ENCODE data around the gene PHF20. TPM values are rescaled to one million over a fixed set of nuclear protein-coding genes. Genes with fewer than 3 reads are reported as not detected.

PHF20 gene
- total RNA-seq, 4 donors from 2014 or later, result 30.5 to 53.3 (median 33.4) TPM

- intact Hi-C loops (cut with DNase I; ENCODE audit: low total_unique reads), result loop anchor here (1.0 kb wide), 1 partner anchor 40 kb away; no protein-coding TSS in a partner anchor
- H3K4me3 ChIP-seq (ENCODE audit: low read depth, poor library complexity, severe bottlenecking), result no peak overlapping the region
- DNase-seq (ENCODE audit: low spot score in 2 of 2), result no peak
- 80 to 96% methylated on average over 4 of the region's 4 CpGs for WGBS, 2 donors
- TF ChIP-seq POLR2A (IDR thresholded peaks at IDR 0.05) (no peak), CTCF (IDR thresholded peaks at IDR 0.05) (no peak)
These were observed 130.1 kb downstream of the PHF20 start for GRCh38 chr20:35901678-35902544.

- 92 to 93% methylated on average over 3 of the region's 3 CpGs for WGBS, 2 donors
- H3K4me3 ChIP-seq (ENCODE audit: low read depth, poor library complexity, severe bottlenecking), result no peak overlapping the region
- TF ChIP-seq CTCF (IDR thresholded peaks at IDR 0.05), result no peak
- no peak for TF ChIP-seq POLR2A (IDR thresholded peaks at IDR 0.05)
- DNase-seq (ENCODE audit: low spot score in 2 of 2), result no peak
- intact Hi-C loops (cut with DNase I; ENCODE audit: low total_unique reads), result no loop called here
These were observed 130.7 kb downstream of the PHF20 start for GRCh38 chr20:35902545-35902941.

GRCh38 chr20:35903843-35904242 lies 132.0 kb downstream of the PHF20 start:
- no peak overlapping the region for H3K4me3 ChIP-seq (ENCODE audit: low read depth, poor library complexity, severe bottlenecking)
- DNase-seq (ENCODE audit: low spot score in 2 of 2), result no peak
- intact Hi-C loops (cut with DNase I; ENCODE audit: low total_unique reads), result no loop called here
- 94 to 95% methylated on average over 3 of the region's 3 CpGs for WGBS, 2 donors
- no peak for TF ChIP-seq POLR2A (IDR thresholded peaks at IDR 0.05)
- no peak for TF ChIP-seq CTCF (IDR thresholded peaks at IDR 0.05)

GRCh38 chr20:35904982-35905663 lies 133.3 kb downstream of the PHF20 start:
- TF ChIP-seq POLR2A (IDR thresholded peaks at IDR 0.05), result no peak
- TF ChIP-seq CTCF (IDR thresholded peaks at IDR 0.05), result no peak
- DNase-seq (ENCODE audit: low spot score in 2 of 2), result no peak
- intact Hi-C loops (cut with DNase I; ENCODE audit: low total_unique reads), result no loop called here
- H3K4me3 ChIP-seq (ENCODE audit: low read depth, poor library complexity, severe bottlenecking), result no peak overlapping the region
- 71 to 92% methylated on average over 4 of the region's 4 CpGs for WGBS, 2 donors

- TF ChIP-seq POLR2A (IDR thresholded peaks at IDR 0.05) (no peak), CTCF (IDR thresholded peaks at IDR 0.05) (no peak)
- H3K4me3 ChIP-seq (ENCODE audit: low read depth, poor library complexity, severe bottlenecking), result no peak overlapping the region
- intact Hi-C loops (cut with DNase I; ENCODE audit: low total_unique reads), result no loop called here
- peak; percentile 28 to 78 for DNase-seq (ENCODE audit: low spot score in 2 of 2)
- 69 to 86% methylated on average over 7 of the region's 7 CpGs for WGBS, 2 donors
These were observed 135.3 kb downstream of the PHF20 start for GRCh38 chr20:35907017-35907701.

Measured in lower leg skin (tissue), 4 donors.